ENCODE measurements around the gene PPP6C.
"Not testable (repeated sequence)": the region's sequence is repeated elsewhere in the genome, so short reads cannot be mapped to it uniquely, and the experiment has no call there.

GRCh38 chr9:125162891-125163290 lies 26.7 kb downstream of the PPP6C start:
- not testable (repeated sequence) for TF ChIP-seq CTCF, POLR2A (IDR thresholded peaks at IDR 0.05)

All from esophagus squamous epithelium (tissue), 4 donors.